Activated CD4-positive, CD25-positive, alpha-beta regulatory T cell treated with anti-CD3 and anti-CD28 coated beads, Interleukin-2, amount 50 U/mL, for 72 hours (primary cell): ENCODE measurements around the gene SEM1.
"Not testable (repeated sequence)": the region's sequence is repeated elsewhere in the genome, so short reads cannot be mapped to it uniquely, and the experiment has no call there.

Source experiments
- DNase-seq: peaks from one replicate; pipeline ENCODE4 v3.0.0; 2021

SEM1 gene

DNA sequence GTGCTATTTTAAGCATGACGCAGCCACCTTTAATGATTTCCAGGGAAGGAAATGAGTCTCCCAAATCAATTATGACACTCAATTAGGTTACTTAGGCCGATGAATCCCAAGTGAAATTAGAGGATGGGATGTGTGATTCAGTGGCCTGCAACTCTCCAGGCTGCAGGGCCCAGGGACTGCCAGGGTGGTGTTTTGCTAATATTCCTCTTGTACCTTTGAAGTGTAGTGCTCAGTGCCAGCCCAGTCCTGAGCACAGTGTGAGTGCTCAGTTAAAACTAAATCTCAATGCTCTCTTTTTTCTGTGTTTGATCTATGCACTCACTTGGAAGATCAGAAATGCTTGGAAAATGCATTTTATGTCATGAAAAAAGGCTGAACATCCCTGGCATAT lies 51.6 kb downstream of the SEM1 start:
- no peak for DNase-seq

DNA sequence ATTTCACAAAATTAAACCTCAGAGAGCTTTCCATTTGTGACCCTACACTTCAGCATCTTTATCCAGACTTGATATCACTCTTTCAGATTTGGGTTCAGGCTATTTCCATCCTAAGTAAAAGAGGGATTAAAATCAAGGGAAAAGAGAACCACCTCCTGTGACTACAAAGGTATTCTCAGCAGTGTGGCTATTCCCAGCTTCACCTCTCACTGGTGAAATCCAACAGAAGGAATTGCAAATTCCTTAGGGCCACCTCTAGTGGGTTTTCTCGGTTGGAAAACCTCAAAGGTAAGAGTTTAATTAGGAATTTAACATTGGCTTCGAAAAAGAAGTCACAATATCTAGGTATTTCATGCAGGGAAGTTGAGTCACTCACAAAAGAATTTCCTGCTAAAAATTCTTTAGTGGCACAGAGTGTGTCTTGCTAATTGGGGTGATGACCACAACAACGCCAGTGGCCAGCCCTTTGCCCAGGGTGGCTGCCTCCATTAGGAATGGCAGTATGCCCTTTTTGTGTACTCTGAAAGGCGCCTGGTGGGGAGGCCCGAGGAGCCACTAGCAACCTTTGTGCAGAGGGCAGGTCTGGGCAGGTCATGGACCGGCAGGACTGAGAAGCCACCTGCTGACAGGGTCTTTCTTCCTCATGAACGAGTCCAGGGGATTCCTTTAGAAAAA lies 52.2 kb downstream of the SEM1 start:
- no peak for DNase-seq

DNA sequence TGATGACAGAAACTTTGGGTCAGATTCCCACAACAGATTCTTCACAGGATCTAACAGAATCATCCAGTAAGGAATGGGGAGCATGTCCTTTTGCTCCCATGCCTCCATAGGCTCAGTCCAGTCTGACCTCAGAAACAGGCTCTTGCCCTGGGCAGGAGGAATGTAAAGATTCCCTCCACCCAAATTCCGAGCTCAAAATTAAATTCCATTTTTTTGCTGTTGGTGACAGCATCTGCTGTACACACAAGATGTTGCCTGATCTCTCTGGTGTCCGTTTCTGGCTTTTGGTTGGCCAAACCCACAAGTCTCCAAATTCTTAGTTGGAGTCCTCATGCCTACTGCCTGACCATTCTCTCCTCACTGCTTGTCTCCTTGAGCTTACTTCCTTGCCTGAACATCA lies 53.7 kb downstream of the SEM1 start:
- DNase-seq: no peak

DNA sequence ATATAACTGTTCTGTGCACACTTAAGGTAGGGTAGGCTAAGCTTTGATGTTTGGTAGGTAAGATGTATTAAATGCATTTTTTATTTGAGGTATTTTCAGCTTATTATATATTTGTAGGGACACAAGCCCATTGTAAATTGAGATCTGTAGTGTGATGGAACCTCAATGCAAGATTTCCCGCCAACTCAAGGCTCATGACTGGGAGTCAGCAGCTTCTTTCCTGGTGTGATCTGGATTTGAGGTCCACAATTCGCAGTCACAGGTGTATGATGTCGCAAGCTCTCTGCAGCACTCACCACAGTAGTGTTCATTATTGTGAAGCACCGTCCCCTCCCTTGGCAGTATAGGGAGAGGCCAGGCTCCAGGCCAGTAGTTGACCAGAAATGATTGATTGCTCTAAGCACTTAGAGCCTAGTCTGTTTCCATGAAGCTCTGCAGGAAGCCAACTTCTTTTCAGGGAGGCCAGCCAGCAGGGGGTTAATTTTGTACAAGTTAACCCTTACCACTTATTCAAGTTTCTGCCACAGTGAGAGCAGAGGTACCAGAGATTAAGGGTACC lies 54.9 kb downstream of the SEM1 start:
- DNase-seq: no peak

DNA sequence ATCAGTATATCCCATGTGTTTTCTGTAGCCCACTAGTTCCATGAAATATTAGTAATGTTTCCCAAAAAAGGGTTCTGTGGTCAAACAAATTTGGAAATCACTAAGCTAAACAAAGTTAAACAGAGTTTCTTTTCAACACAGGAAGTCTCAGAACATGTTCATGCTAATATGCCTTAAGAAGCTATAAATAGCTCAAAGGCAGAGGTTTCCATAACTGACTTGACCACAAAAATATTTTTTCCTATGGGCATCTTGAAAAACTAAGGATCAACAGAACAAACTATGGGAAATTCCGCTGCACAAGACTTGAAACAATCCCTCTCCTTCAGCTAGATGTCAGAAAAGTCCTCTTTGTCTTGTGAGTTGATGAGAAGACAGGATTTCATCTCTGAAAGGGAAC lies 59.7 kb downstream of the SEM1 start:
- DNase-seq: no peak

DNA sequence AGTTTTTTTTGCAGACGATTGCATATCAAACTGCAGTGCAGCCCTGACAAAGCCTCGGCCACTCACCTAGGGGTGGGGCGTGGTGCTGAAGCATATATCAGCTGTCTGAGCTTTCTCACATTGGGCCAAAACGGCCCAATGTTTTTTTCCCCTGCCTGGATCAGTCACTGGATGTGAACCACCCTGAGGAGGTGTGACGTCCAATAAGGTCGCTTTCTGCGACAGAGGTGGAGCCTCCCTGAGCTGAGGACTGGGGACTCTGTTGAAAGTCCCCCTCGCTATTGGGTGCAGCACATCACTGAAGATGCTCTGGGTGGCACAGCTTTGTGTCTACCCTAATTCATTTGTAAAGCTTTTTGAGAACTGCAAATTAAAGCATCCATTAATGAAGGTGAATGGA lies 60.9 kb downstream of the SEM1 start:
- no peak for DNase-seq

DNA sequence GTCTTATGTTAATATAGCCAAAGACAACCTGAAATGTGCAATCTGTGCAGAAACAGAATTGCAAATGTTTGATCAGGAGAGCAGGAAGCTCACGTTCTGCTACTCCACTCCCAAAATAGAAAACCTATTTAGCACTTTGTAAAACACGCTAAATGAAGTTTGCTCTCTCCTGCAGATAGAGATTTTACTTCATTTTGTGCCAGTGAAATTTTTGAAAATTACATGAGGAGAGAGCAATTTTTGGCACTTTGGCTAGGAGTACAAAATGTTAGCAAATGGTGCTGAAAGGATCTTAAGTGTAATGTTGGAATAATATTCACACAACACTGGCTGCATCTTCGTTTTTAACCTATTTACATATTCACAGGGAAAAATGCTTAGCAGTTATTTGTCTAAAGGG lies 61.9 kb downstream of the SEM1 start:
- DNase-seq: no peak

DNA sequence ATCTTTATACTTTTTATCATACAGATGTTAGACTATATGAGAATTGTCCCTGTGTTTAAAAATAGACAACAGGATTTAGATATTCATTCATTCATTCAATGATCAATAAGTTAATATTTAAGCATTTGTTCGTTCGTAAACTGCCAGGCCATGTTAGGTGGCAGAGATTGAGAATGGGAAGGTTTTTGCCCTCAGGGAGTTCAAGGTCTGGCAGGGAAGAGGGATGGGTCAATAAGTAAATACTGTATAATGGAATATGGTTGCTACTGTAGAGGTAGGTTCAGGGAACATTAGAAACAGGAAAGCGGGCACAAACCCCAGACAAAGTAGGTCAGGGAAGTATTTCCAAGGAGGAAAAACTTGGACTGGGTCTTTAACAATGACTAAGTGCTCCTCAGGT lies 64.6 kb downstream of the SEM1 start:
- no peak for DNase-seq

DNA sequence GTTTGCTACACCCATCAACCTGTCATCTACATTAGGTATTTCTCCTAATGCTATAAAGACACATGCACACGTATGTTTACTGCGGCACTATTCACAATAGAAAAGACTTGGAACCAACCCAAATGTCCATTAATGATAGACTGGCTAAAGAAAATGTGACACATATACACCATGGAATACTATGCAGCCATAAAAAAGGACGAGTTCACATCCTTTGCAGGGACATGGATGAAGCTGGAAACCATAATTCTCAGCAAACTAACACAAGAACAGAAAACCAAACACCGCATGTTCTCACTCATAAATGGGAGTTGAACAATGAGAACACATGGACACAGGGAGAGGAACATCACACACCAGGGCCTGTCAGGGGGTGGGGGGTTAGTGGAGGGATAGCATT lies 66.2 kb downstream of the SEM1 start:
- DNase-seq: not testable (repeated sequence)

DNA sequence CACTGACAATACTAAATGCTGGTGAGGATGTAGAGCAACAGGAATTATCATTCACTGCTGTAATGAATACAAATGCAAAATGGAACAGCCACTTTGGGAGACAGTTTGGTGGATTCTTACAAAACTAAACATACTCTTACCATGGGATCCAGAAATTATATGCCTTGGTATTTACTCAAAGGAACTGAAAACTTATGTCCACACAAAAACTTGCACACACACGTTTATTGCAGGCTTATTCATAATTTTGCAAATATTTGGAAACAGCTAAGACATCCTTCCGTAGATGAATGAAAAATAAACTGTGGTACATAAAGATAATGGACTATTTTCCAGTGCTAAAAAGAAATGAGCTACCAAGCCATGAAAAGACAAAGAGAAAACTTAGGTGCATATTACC lies 69.6 kb downstream of the SEM1 start:
- no peak for DNase-seq
